HCT116 (cell line): ENCODE measurements around the gene SNAI1.

Experiments
- CEBPB ChIP-seq: IDR thresholded peaks from 2 replicates; pipeline ENCODE4 v1.6.1; 2012; ENCODE audit warnings: low read depth
- EZH2 ChIP-seq: fragments of 200-600 bp; sonication (generic); IDR thresholded peaks from 2 replicates; pipeline ENCODE4 v1.6.1; 2017; ENCODE audit warnings: antibody characterized with exemption, mixed run types
- POLR2A ChIP-seq: IDR thresholded peaks from 2 replicates; pipeline ENCODE4 v1.7.0; 2011; ENCODE audit warnings: borderline replicate concordance; ENCODE audit not compliant: insufficient read depth, insufficient read length; ENCODE audit errors: extremely low read depth
- RAD21 ChIP-seq: IDR thresholded peaks from 2 replicates; pipeline ENCODE4 v1.6.1; 2012; ENCODE audit warnings: low read depth, mild to moderate bottlenecking
- YY1 ChIP-seq: IDR thresholded peaks from 2 replicates; pipeline ENCODE4 v1.6.1; 2011; ENCODE audit warnings: low read length, low read depth, moderate library complexity, mild to moderate bottlenecking; ENCODE audit not compliant: insufficient replicate concordance; ENCODE audit errors: extremely low read depth
- TF ChIP-seq, protein P1 (sequence below), 3 experiments: fragments of 200-600 bp in 1 of 3; sonication (generic) in 1 of 3; IDR thresholded peaks in 2 of 3; conservative IDR thresholded peaks in 1 of 3; 2 replicates each; pipeline ENCODE4 v1.5.1; 2012 to 2017; ENCODE audit warnings: low read depth in 2 of 3, low read length in 2 of 3, antibody characterized with exemption in 1 of 3, borderline replicate concordance in 1 of 3, control low read depth in 1 of 3, mild to moderate bottlenecking in 1 of 3, mixed read lengths in 1 of 3, mixed run types in 1 of 3, moderate library complexity in 1 of 3; ENCODE audit not compliant: insufficient read depth in 1 of 3
- TF ChIP-seq, protein P2 (sequence below): IDR thresholded peaks from 2 replicates; pipeline ENCODE4 v1.6.1; 2012; ENCODE audit warnings: low read depth

DNA sequence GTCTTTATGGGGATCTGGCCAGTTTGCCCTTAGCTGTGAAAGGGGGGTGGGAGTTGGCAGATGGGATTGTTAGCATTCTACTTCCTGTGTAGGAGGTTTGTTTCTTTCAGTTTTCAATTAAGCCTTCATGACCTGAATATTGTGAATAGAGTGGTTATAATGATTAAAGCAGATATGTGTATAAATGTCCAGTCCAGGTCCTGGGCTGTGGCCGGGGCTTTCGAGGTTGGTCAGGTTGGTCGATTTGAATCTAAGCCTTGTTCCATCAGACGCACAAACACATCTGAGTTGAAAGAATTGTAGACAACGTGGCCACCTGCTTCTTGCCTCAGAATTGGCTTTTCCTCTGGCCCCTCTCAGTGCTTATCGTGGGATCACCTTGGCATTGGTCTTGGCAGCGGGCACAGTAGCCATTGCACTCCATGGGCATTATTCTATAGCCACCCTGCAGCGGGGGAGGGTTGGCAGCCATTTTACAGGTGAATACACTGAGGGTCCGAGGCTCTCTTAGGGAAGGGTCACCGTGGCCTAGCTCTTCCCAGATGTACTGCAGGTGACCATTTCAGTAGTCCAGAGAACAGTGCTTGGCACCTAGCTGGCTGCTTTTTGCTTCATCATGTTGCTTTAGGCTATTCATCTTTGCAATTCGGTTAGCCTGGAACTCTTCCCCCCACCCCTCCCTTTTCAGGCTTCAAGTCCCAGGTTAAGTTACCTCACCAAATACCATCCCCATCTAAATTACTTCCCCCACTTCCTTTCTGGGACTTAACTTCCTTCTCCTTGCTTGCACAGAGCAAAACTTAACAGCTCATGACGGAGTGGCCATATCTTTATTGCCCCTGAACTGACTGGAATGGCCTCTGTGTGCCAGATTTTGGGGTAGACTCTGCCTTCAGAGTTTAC, 45.5 kb upstream of the SNAI1 start:
- TF ChIP-seq, protein P1, sequence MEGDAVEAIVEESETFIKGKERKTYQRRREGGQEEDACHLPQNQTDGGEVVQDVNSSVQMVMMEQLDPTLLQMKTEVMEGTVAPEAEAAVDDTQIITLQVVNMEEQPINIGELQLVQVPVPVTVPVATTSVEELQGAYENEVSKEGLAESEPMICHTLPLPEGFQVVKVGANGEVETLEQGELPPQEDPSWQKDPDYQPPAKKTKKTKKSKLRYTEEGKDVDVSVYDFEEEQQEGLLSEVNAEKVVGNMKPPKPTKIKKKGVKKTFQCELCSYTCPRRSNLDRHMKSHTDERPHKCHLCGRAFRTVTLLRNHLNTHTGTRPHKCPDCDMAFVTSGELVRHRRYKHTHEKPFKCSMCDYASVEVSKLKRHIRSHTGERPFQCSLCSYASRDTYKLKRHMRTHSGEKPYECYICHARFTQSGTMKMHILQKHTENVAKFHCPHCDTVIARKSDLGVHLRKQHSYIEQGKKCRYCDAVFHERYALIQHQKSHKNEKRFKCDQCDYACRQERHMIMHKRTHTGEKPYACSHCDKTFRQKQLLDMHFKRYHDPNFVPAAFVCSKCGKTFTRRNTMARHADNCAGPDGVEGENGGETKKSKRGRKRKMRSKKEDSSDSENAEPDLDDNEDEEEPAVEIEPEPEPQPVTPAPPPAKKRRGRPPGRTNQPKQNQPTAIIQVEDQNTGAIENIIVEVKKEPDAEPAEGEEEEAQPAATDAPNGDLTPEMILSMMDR (IDR thresholded peaks at IDR 0.05 in 2 of 3, conservative IDR thresholded peaks at IDR 0.05 in 1 of 3; ENCODE audit: borderline replicate concordance in 1 of 3, insufficient read depth in 1 of 3, low read depth in 2 of 3, low read length in 2 of 3): no peak
- no peak for TF ChIP-seq EZH2
- TF ChIP-seq YY1: no peak
- TF ChIP-seq POLR2A: no peak
- TF ChIP-seq RAD21: no peak
- no peak for TF ChIP-seq CEBPB
- TF ChIP-seq, protein P2, sequence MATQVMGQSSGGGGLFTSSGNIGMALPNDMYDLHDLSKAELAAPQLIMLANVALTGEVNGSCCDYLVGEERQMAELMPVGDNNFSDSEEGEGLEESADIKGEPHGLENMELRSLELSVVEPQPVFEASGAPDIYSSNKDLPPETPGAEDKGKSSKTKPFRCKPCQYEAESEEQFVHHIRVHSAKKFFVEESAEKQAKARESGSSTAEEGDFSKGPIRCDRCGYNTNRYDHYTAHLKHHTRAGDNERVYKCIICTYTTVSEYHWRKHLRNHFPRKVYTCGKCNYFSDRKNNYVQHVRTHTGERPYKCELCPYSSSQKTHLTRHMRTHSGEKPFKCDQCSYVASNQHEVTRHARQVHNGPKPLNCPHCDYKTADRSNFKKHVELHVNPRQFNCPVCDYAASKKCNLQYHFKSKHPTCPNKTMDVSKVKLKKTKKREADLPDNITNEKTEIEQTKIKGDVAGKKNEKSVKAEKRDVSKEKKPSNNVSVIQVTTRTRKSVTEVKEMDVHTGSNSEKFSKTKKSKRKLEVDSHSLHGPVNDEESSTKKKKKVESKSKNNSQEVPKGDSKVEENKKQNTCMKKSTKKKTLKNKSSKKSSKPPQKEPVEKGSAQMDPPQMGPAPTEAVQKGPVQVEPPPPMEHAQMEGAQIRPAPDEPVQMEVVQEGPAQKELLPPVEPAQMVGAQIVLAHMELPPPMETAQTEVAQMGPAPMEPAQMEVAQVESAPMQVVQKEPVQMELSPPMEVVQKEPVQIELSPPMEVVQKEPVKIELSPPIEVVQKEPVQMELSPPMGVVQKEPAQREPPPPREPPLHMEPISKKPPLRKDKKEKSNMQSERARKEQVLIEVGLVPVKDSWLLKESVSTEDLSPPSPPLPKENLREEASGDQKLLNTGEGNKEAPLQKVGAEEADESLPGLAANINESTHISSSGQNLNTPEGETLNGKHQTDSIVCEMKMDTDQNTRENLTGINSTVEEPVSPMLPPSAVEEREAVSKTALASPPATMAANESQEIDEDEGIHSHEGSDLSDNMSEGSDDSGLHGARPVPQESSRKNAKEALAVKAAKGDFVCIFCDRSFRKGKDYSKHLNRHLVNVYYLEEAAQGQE: no peak
